Large intestine (tissue), 3 donors: ENCODE measurements around the gene SETD6. TPM values are rescaled to one million over a fixed set of nuclear protein-coding genes. Genes with fewer than 3 reads are reported as not detected.

Experiments
- DNase-seq, 2 donors: peaks; one replicate each; pipeline versions ENCODE4 v3.0.0 to v3.0.0-alpha.2; 2013
- H3K27ac ChIP-seq: one replicate; pipeline ENCODE4 v1.5.1; 2013; ENCODE audit warnings: low read length
- H3K27me3 ChIP-seq: 2 replicates; pipeline ENCODE4 v1.6.1; 2013; ENCODE audit warnings: low read length; ENCODE audit not compliant: control insufficient read depth, insufficient read depth
- H3K36me3 ChIP-seq: 2 replicates; pipeline ENCODE4 v1.6.1; 2013; ENCODE audit warnings: low read length; ENCODE audit not compliant: control insufficient read depth, insufficient read depth
- H3K4me1 ChIP-seq: one replicate; pipeline ENCODE4 v1.6.1; 2013; ENCODE audit warnings: low read length; ENCODE audit not compliant: control insufficient read depth, insufficient read depth
- H3K4me3 ChIP-seq: one replicate; pipeline ENCODE4 v1.5.1; 2013; ENCODE audit warnings: low read length
- H3K9me3 ChIP-seq: one replicate; pipeline ENCODE4 v1.6.1; 2013; ENCODE audit warnings: mild to moderate bottlenecking, low read depth, low read length, moderate library complexity; ENCODE audit not compliant: control insufficient read depth
- WGBS: methylation state at CpG from one replicate; pipeline ENCODE4 v1.1.5; 2013; ENCODE audit warnings: low lambda C conversion rate; ENCODE audit not compliant: insufficient coverage; 5-methylcytosine and 5-hydroxymethylcytosine counted together
- polyA plus RNA-seq: library from polyadenylated mRNA; unstranded; fragments of 120-200 nt; gene quantifications from one replicate; pipeline ENCODE4 v1.2.1, GENCODE V29; 2013

The SETD6 gene
- polyA plus RNA-seq, 1 donor = 28.8 TPM

- Histone ChIP-seq H3K27me3 (no peaks in the 10 kb centered on the region), H3K4me3 (no peak overlapping the region), H3K27ac (no peak overlapping the region), H3K9me3 (no peaks in the 10 kb centered on the region), H3K4me1 (peaks cover 10% of the 10 kb centered on the region), H3K36me3 (peaks cover 64% of the 10 kb centered on the region)
- WGBS = 67% methylated on average over 1 of the region's 8 CpGs
- no peak for DNase-seq
Observed at GRCh38 chr16:58518083-58518979, 3.0 kb downstream of the SETD6 start.

GRCh38 chr16:58518980-58519368 is 3.7 kb downstream of the SETD6 start:
- no peak overlapping the region for H3K27ac ChIP-seq
- peaks cover 10% of the 10 kb centered on the region for H3K4me1 ChIP-seq
- H3K4me3 ChIP-seq = no peak overlapping the region
- H3K9me3 ChIP-seq = no peaks in the 10 kb centered on the region
- no CpG with 5 or more reads among the region's 1 CpG for WGBS
- H3K27me3 ChIP-seq = no peaks in the 10 kb centered on the region
- DNase-seq = no peak
- peaks cover 70% of the 10 kb centered on the region for H3K36me3 ChIP-seq

- Histone ChIP-seq H3K4me1 (peaks cover 10% of the 10 kb centered on the region), H3K36me3 (peaks cover 78% of the 10 kb centered on the region), H3K27ac (no peak overlapping the region), H3K27me3 (no peaks in the 10 kb centered on the region), H3K9me3 (no peaks in the 10 kb centered on the region), H3K4me3 (no peak overlapping the region)
- DNase-seq = no peak
Observed at GRCh38 chr16:58519707-58520106, 4.4 kb downstream of the SETD6 start.

- Histone ChIP-seq H3K4me3 (no peak overlapping the region), H3K36me3 (peaks cover 82% of the 10 kb centered on the region), H3K9me3 (no peaks in the 10 kb centered on the region), H3K4me1 (no peaks in the 10 kb centered on the region), H3K27me3 (no peaks in the 10 kb centered on the region), H3K27ac (no peak overlapping the region)
- no peak for DNase-seq
- WGBS = no CpG with 5 or more reads among the region's 5 CpGs
Observed at GRCh38 chr16:58530179-58530578, 14.9 kb downstream of the SETD6 start.

GRCh38 chr16:58532414-58532813 is 17.1 kb downstream of the SETD6 start:
- 100% methylated on average over 1 of the region's 3 CpGs for WGBS
- no peak for DNase-seq
- H3K4me3 ChIP-seq = no peak overlapping the region
- no peak overlapping the region for H3K27ac ChIP-seq
- no peaks in the 10 kb centered on the region for H3K27me3 ChIP-seq
- no peaks in the 10 kb centered on the region for H3K9me3 ChIP-seq
- H3K36me3 ChIP-seq = peaks cover 81% of the 10 kb centered on the region
- H3K4me1 ChIP-seq = no peaks in the 10 kb centered on the region

- Histone ChIP-seq H3K9me3 (no peaks in the 10 kb centered on the region), H3K27ac (no peak overlapping the region), H3K4me3 (no peak overlapping the region), H3K27me3 (no peaks in the 10 kb centered on the region), H3K4me1 (no peaks in the 10 kb centered on the region), H3K36me3 (peaks cover 84% of the 10 kb centered on the region)
- no peak for DNase-seq
- no CpG with 5 or more reads among the region's 14 CpGs for WGBS
Observed at GRCh38 chr16:58533751-58534470, 18.6 kb downstream of the SETD6 start.

GRCh38 chr16:58535100-58535499 is 19.8 kb downstream of the SETD6 start:
- Histone ChIP-seq H3K9me3 (no peaks in the 10 kb centered on the region), H3K36me3 (peaks cover 87% of the 10 kb centered on the region), H3K4me1 (no peaks in the 10 kb centered on the region), H3K27me3 (no peaks in the 10 kb centered on the region), H3K4me3 (no peak overlapping the region), H3K27ac (no peak overlapping the region)
- DNase-seq = no peak
- 100% methylated on average over 1 of the region's 3 CpGs for WGBS

- no peak overlapping the region for H3K27ac ChIP-seq
- H3K9me3 ChIP-seq = no peaks in the 10 kb centered on the region
- H3K4me1 ChIP-seq = no peaks in the 10 kb centered on the region
- WGBS = 81% methylated on average over 5 of the region's 5 CpGs
- no peak for DNase-seq
- peaks cover 86% of the 10 kb centered on the region for H3K36me3 ChIP-seq
- no peak overlapping the region for H3K4me3 ChIP-seq
- no peaks in the 10 kb centered on the region for H3K27me3 ChIP-seq
Observed at GRCh38 chr16:58536278-58536677, 21.0 kb downstream of the SETD6 start.

- Histone ChIP-seq H3K9me3 (no peaks in the 10 kb centered on the region), H3K4me1 (no peaks in the 10 kb centered on the region), H3K4me3 (no peak overlapping the region), H3K36me3 (peaks cover 86% of the 10 kb centered on the region), H3K27me3 (no peaks in the 10 kb centered on the region), H3K27ac (no peak overlapping the region)
- WGBS = 90% methylated on average over 5 of the region's 10 CpGs
- no peak for DNase-seq
Observed at GRCh38 chr16:58537124-58537906, 22.0 kb downstream of the SETD6 start.

- Histone ChIP-seq H3K4me1 (no peaks in the 10 kb centered on the region), H3K27ac (no peak overlapping the region), H3K27me3 (no peaks in the 10 kb centered on the region), H3K4me3 (no peak overlapping the region), H3K36me3 (peaks cover 90% of the 10 kb centered on the region), H3K9me3 (no peaks in the 10 kb centered on the region)
- no CpG with 5 or more reads among the region's 2 CpGs for WGBS
- DNase-seq = no peak
Observed at GRCh38 chr16:58541711-58542110, 26.4 kb downstream of the SETD6 start.
